ENCODE data around the gene SNX1. TPM values are rescaled to one million over a fixed set of nuclear protein-coding genes. Genes with fewer than 3 reads are reported as not detected.

SNX1 gene
- total RNA-seq, 6 experiments from 2014 or later = 40.7 to 71.1 (median 59.8) TPM

DNA sequence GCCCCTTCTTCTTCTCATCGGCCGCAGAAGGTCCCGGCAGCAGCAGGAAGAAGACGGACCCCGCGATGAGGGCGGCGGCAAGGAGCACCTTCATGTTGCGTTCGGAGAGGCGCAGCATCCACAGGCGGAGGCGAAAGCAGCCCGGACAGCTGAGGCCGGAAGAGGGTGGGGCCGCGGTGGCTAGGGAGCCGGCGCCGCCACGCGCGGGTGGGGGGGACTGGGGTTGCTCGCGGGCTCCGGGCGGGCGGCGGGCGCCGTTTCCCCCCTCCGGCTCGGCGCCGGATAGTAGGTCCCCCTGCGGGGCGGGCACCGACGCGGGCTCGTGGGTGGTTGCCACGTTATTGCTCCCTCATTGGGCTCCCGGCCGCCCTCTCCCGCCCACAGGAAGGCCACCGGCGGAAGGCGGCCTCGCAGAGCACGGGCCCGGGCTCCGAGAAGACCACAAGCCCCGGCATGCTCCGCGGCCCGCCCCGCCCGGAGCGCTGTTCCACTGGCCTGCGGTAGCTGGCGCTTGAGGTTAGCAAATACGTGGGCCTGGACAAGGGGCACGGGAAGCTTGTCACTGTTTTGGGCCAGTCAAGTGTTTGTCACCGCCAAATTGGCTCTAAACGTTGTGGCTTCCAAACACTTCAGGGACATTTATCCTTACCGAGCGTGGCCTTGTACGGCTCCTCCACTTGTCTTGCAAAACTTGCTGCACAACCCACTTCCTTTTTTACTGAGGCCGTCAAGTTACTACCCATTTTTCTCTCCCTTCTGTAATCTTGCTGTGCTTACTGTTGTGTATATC is 67.3 kb downstream of the SNX1 start, which contains the start of gene PPIB:
PPIB (minus strand) TSS at position 154 of the 790 bp plus-strand sequence; CDS start at position 118, 36 bp downstream.
- 0% methylated on average over 19 of the region's 69 CpGs for WGBS (ENCODE audit: insufficient coverage, low coverage, low lambda C conversion rate, missing lambda C conversion rate)
- peak; percentile 88 to 96 (median 91) for ATAC-seq

DNA sequence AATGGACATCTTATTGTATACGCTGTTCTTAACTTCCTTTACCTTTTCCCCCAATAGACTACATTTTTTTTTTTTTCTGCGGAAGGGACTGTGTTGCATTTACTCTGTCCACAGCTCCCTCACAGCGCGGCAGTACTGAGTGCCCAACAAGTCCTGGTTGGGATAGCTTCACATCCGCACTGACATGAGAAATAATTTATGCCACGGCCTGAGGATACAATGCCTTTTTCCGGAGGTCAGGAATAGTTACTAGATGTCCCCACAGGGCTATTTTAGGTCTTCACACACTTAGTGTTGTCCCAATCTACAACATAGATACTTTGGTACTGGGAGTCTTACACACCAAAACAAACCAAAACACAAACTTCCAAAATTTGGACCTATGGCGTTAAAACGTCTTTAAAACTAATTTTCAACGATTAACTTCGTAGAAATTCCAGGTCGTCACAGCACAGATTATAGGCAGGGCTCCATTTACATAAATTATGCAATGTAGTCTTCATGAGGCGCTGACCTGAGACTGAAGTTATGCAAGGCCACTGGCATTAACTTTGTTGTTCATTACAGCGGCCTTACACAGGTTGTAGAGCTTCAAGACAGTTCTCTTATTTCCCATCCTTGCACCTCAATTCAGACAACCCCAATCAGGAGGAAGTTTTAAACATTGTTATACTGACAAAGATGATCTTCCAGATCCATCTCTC is 68.0 kb downstream of the SNX1 start:
- intact Hi-C loops (cut with DNase I) = no loop called here
- no peak for TF ChIP-seq POLR2A (IDR thresholded peaks at IDR 0.05)
- TF ChIP-seq, protein P1, sequence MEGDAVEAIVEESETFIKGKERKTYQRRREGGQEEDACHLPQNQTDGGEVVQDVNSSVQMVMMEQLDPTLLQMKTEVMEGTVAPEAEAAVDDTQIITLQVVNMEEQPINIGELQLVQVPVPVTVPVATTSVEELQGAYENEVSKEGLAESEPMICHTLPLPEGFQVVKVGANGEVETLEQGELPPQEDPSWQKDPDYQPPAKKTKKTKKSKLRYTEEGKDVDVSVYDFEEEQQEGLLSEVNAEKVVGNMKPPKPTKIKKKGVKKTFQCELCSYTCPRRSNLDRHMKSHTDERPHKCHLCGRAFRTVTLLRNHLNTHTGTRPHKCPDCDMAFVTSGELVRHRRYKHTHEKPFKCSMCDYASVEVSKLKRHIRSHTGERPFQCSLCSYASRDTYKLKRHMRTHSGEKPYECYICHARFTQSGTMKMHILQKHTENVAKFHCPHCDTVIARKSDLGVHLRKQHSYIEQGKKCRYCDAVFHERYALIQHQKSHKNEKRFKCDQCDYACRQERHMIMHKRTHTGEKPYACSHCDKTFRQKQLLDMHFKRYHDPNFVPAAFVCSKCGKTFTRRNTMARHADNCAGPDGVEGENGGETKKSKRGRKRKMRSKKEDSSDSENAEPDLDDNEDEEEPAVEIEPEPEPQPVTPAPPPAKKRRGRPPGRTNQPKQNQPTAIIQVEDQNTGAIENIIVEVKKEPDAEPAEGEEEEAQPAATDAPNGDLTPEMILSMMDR (IDR thresholded peaks at IDR 0.05) = peak in 1 of 4 donors; percentile 2
- peaks cover 0 to 47% (median 16%) of the 10 kb centered on the region in 4 donors for H3K4me1 ChIP-seq
- peaks cover 14 to 31% (median 23%) of the 10 kb centered on the region in 4 donors for H3K36me3 ChIP-seq
- H3K27me3 ChIP-seq = no peaks in the 10 kb centered on the region
- H3K27ac ChIP-seq = peak overlapping the region; percentile 84 to 86 (median 86)
- peak in 1 of 3 donors; percentile 65 for DNase-seq
- WGBS (ENCODE audit: insufficient coverage, low coverage, low lambda C conversion rate, missing lambda C conversion rate) = 15% methylated on average over 12 of the region's 14 CpGs
- no peaks in the 10 kb centered on the region for H3K9me3 ChIP-seq
- H3K4me3 ChIP-seq = peak overlapping the region; percentile 14 to 96 (median 40)
- peak; percentile 27 to 51 (median 40) for ATAC-seq

More for the DNA sequence above, 67.3 kb downstream of the SNX1 start, which contains the start of gene PPIB:
- TF ChIP-seq POLR2A (IDR thresholded peaks at IDR 0.05) = peak; percentile 92
- TF ChIP-seq, protein P1 (IDR thresholded peaks at IDR 0.05) = peak in 3 of 4 donors; percentile 51 to 61 (median 52)
- DNase-seq = peak; percentile 99
- H3K36me3 ChIP-seq = peaks cover 21 to 38% (median 29%) of the 10 kb centered on the region in 4 donors
- H3K9me3 ChIP-seq = no peaks in the 10 kb centered on the region
- no peaks in the 10 kb centered on the region for H3K27me3 ChIP-seq
- intact Hi-C loops (cut with DNase I) = no loop called here
- peak within 1 kb of the TSS; percentile 75 to 99 (median 96) for H3K4me3 ChIP-seq
- H3K27ac ChIP-seq = peak within 1 kb of the TSS; percentile 84 to 86 (median 86)
- peaks cover 0 to 50% (median 16%) of the 10 kb centered on the region in 4 donors for H3K4me1 ChIP-seq

DNA sequence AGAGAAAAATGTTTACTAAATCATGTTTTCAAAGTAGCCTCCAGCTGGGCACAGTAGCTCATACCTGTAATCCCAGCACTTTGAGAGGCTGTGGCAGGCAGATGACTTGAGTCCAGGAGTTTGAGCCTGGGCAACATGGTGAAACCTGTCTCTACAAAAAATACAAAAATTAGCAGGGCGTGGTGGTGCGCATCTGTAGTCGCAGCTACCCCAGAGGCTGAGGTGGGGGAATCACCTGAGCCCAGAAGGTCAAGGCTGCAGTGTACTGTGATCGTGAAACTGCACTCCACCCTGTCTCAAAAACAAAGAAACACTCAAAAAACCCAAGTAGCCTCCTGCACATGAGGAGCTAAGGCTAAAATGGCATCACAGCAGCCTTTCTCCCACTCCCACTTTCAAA is 68.7 kb downstream of the SNX1 start:
- peak overlapping the region; percentile 84 to 86 (median 86) for H3K27ac ChIP-seq
- H3K4me3 ChIP-seq = no peak overlapping the region
- H3K4me1 ChIP-seq = peaks cover 0 to 41% (median 16%) of the 10 kb centered on the region in 4 donors
- no peaks in the 10 kb centered on the region for H3K27me3 ChIP-seq
- TF ChIP-seq POLR2A (IDR thresholded peaks at IDR 0.05) = no peak
- TF ChIP-seq, protein P1 (IDR thresholded peaks at IDR 0.05) = no peak
- DNase-seq (peak in 1 of 3 donors; percentile 42), ATAC-seq (no peak)
- peaks cover 9 to 25% (median 18%) of the 10 kb centered on the region in 4 donors for H3K36me3 ChIP-seq
- intact Hi-C loops (cut with DNase I) = no loop called here
- 72% methylated on average over 4 of the region's 4 CpGs for WGBS (ENCODE audit: insufficient coverage, low coverage, low lambda C conversion rate, missing lambda C conversion rate)
- H3K9me3 ChIP-seq = no peaks in the 10 kb centered on the region

DNA sequence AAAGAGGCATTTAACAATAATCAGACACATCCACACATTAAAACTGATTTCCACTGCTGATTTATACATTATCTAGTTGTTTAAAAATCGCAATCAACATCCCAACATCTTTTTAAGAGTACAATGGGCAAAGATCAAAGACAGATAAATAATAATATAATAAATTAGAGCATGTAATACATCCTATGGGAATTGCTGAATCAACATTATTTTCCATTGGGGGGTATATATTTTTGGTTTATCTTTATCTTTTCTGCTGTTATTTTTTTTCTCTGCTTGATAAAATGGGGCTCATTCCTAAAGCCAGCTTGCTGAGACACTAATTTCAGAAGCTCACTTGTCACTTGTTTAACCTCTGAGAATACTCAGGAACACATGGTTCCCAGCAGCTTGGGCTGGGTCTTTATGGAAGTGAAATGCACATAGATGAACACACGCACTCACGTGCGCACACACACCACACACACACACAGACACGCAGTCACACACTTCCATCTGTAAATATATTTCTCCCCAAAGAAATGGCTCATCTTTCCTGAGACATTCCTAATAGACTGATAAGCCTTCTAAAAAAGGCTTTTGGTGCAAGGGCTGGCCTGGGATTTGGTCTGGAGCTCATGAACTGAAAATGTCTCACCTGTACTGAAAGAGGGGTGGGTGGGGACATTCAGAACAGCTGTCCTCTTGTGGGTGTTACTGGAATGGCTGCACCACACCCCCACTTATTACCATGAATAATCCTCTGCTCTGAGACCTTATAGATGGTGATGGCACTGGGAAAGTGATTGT is 70.5 kb downstream of the SNX1 start:
- ATAC-seq (no peak), DNase-seq (no peak)
- WGBS (ENCODE audit: insufficient coverage, low coverage, low lambda C conversion rate, missing lambda C conversion rate) = 95% methylated on average over 5 of the region's 5 CpGs
- Histone ChIP-seq H3K27ac (no peak overlapping the region), H3K36me3 (peaks cover 0 to 6% (median 2%) of the 10 kb centered on the region in 4 donors), H3K27me3 (no peaks in the 10 kb centered on the region), H3K4me3 (no peak overlapping the region), H3K4me1 (peaks cover 0 to 23% (median 10%) of the 10 kb centered on the region in 4 donors), H3K9me3 (no peaks in the 10 kb centered on the region)
- intact Hi-C loops (cut with DNase I) = no loop called here
- TF ChIP-seq, protein P1 (IDR thresholded peaks at IDR 0.05) = no peak
- no peak for TF ChIP-seq POLR2A (IDR thresholded peaks at IDR 0.05)
